Measurements from ENCODE around the gene RNPS1. TPM values are rescaled to one million over a fixed set of nuclear protein-coding genes. Genes with fewer than 3 reads are reported as not detected.

RNPS1 gene, protein sequence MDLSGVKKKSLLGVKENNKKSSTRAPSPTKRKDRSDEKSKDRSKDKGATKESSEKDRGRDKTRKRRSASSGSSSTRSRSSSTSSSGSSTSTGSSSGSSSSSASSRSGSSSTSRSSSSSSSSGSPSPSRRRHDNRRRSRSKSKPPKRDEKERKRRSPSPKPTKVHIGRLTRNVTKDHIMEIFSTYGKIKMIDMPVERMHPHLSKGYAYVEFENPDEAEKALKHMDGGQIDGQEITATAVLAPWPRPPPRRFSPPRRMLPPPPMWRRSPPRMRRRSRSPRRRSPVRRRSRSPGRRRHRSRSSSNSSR
- total RNA-seq: 79.5 and 80.2 TPM in 2 replicates

DNA sequence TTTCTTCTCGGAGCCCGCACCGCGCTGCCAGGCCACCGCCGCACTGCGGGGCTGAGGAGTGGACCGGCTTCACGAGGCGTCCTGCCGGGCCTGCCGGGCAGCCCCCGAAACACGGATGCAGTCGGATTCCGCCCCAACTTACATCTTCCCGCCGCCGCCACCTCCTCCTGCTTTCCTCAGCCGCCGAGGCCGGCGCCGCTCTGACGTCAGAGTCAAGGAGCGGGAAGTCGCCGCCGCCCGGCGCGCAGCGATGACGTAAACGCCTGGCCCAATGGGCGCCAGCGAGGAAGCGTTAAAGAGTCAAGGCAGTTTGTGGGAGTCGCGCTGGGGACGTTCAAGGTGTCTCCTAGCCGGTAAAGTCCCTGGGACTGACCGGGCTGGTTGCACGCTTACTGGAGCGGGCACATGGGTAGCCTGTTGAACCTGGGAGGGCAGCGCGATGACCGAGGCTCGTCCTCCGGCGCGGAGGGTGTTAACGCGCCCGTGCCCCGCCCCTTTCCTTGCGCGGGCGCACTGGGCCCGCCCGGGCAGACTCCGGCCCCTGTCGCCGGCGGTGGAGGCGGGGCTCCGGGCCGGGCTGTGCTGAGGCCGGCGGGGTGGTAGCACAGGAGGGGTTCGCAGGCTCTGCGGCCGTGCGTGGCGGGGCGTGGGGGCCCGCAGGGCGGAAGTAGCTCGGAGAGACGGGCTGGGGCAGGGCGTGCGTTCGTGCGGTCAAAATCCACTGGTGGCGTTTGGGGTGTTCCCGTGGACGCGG lies at the start of gene RNPS1:
TSS of gene RNPS1 (minus strand) at position 214 of the 754 bp plus-strand sequence. CDS start 3,483 bp downstream, outside the sequence.

DNA sequence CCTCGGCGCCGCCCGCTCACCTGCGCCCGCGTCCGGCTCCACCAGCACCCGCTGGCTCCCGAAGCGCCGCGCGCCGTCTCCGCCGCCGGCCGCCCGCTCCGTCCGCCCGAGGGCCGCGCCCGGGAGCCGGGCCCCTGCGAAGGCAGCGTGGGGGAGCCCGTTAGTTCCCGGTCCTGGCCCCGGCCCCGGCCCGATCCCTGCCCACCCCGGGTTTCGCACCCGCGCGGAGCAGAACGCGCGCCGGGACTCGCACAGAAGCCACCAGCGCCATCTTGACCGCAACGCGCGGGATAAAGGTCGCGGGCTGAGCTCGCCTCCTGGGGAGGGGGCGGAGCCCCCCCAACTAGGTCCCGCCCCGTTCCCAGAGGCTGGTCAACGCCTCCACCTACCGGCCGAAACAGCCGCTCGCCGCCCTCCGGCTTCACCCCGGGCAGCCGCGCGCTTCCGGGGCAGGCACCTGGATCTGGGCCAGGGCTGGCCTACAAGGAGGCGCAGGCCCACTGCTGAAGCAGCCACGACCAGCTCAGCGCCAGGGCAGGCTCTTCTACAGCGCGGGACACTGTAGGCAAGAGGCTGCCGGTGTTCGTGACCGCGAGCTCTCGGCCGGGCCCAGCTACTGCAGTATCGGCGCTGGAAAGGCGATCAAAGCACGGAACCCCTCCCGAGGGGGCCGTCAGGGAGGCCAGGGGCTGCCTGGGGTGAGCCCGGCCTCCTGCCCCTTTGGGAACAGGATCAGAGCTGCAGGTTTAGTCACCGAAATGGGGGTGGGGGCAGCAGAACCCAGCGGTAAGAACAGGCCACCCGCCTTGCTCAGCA lies 16.4 kb downstream of the RNPS1 start, which contains the start of gene ECI1:
TSS of gene ECI1 (minus strand) at position 292 of the 816 bp plus-strand sequence. CDS start at position 271, 21 bp downstream.

DNA sequence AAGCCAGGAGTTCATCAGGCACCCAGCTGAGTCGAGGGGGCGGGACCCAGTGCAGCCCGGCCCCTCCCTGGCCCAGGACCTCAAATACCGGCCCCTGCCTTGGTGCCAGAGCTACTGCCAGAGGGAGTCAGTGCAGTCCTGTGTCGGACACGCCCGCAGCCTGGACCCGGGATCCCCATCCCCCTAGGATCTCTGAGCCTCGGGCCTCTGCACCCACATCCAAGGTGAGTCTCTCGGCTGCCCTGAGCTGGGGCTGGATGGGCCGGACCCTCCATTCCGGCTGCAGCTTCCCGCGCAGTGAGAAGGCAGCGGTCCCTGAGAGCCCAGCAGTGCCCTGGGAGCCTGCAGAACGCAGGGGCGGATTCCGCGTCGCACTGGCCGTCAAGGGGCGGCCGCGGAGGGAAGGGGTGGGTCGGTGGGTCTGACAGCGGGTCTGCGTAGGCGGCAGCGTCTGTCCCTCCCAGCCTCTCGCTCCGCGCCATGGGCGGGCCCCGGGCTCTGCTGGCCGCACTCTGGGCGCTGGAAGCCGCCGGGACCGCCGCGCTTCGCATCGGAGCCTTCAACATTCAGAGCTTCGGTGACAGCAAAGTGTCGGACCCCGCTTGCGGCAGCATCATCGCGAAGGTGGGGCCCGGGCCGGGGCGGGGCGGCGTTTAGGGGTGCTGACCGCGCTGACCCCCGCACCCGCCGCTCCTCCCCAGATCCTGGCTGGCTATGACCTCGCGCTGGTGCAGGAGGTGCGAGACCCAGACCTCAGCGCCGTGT lies 31.4 kb downstream of the RNPS1 start, which contains the start of gene DNASE1L2:
TSS of gene DNASE1L2 (plus strand) at position 108 of the 765 bp plus-strand sequence. CDS start at position 481, 373 bp downstream.

DNA sequence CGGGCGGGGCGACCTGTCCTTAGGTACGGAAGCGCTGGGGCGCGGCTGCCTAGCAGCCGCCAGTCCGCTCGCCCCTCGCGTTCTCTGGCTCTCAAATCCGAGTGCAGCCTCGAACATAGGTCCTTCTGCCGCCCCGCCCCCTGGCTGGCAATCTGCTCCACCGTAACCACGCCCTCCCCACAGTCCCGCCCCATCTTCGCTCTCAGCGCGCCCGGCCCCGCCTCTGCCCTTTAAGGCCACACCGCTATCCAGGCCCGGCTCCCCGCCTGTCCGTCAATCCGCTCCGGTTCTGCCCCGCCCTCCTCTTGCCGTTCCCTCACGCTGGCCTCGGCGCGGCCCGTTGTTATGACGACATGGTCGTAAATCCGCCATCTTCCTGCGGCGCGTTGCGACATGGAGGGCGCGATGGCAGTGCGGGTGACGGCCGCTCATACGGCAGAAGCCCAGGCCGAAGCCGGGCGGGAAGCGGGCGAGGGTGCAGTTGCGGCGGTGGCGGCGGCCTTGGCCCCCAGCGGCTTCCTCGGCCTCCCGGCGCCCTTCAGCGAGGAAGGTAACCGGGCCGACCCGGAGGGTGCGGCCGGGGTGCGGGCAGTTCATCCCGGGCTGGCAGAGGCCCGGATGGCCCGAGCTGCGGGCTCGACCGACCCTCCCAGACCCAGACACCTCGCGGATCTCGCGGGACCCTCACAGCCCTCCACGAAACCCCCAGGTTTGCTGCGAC lies 44.5 kb downstream of the RNPS1 start, which contains the start of gene E4F1:
TSS of gene E4F1 (plus strand) at position 371 of the 721 bp plus-strand sequence. CDS start at position 394, 23 bp downstream.

DNA sequence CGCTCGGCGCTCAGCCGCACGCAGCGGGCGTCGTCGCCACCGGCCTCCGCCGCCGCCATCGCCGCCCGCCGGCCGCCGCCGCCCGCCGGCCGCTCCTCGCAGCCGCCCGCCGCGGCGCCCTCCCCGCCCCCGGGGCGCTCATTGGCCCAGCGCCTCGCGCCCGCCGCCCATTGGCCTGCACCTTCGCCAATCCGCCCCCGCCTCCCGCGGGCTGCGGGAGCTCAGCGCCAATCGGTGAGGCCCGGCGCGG lies 53.3 kb downstream of the RNPS1 start, which contains the start of gene PGP:
TSS of gene PGP (minus strand) at position 122 of the 250 bp plus-strand sequence. CDS start at position 59, 63 bp downstream.

DNA sequence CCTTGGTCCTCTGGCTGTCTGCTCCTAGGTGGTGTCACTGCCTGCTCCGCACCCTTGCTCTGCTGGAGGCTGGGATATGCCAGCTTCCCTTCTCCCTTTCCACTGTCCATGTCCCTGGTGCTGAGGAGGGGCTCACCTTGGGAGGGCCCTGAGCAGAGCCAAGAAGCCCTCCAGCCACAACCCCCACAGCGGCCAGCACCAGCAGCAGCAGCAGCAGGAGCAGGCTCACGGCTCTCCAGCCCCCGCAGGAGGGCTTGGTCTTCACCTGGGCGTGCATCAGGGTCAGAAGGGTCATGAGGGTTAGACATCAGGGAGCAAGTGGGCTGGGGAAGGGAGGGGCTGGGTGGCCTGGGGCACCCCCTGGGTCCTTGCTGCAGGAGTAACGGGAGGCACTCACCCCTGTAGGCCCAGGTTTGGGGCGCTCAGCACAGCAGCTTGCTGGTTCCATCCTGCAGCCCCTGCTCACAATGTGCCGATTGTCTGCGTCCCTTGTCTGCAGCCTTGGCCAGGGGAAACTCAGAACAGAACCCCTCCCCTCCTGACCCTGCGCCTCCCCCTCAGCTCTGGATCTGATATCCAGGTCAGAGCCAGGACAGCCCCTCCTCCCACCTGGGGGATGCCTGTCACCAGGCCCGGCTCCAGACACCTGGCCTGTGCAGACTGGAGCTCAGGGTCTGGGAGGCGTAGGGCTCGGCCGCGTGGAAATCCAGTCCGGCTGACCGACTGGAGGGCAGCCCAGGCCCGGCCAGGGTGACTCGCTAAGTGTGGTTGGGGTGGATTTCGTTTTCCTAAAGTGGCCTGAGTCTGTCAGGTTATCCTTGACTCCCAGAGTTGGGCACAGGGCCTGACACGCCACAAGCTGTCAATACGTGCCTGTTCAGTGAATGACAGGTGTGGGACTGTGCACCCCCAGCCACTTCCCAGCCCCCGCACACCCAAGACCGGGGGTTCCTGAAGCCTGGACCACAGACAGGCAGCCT lies 57.2 kb downstream of the RNPS1 start, which contains the start of gene BRICD5:
TSS of gene BRICD5 (minus strand) at position 478 of the 980 bp plus-strand sequence. CDS start at position 448, 30 bp downstream.

DNA sequence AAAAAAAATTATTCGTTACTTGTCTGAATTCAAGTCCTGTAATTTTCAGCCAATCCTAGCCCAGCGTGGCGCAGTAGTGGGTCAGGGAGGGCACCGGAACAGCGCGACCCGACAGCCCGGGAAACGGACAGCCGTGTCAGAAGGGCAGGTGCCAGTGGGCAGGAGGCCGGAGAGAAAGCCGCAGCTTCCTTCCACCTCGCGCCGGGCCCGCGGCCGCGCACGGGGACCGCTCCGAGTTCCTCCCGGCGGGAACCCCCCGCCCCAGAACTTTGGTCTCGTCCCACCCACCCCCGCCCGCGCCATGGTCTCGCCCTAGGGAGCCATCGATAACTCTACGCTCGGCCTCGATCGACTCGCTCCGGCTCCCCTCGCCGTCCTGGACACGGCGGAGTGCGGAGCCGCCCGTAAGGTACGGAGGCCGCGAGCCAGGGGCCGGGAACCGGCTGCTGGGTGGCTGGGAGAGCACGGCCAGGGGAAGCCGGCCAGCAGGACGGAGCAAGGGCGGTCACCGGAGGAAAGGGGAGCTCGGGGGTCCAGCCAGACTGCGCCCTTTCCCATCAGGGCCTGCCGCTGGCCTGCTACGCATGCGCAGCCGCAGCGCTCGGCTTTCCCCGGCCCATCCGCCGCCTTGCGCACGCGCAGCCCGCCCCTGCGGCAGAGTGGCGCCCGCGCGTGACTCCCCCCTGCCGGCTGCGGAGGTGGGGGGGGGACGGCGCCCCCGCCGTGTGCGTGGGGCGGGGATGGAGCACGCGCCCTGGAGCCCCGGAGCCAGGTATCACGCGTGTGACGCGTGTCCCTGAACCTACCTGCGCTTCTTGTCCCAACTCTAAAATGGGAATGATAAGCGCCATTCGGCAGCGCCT lies 62.6 kb downstream of the RNPS1 start, which contains the start of gene MLST8:
TSS of gene MLST8 (plus strand) at position 351 of the 863 bp plus-strand sequence. CDS start 632 bp downstream, outside the sequence.

Other genes with a start within 250 kb of the RNPS1 start
- under 0.01 and 1.4 TPM in 2 replicates for gene NPW, start 248.3 kb downstream of the RNPS1 start, total RNA-seq
- gene NHERF2, start 241.2 kb downstream of the RNPS1 start, total RNA-seq: 12.8 and 17.1 TPM in 2 replicates
- 32.8 and 45.6 TPM in 2 replicates for gene NTHL1, start 220.3 kb downstream of the RNPS1 start, total RNA-seq
- 30.6 and 31.3 TPM in 2 replicates for gene TSC2, start 220.1 kb downstream of the RNPS1 start, total RNA-seq
- 74.2 and 96.1 TPM in 2 replicates for gene PKD1, start 132.2 kb downstream of the RNPS1 start, total RNA-seq
- 0.48 and 1.7 TPM in 2 replicates for gene RAB26, start 119.5 kb downstream of the RNPS1 start, total RNA-seq
- gene TRAF7, start 112.3 kb downstream of the RNPS1 start, total RNA-seq: 60.2 and 78.9 TPM in 2 replicates
- 0.43 and 0.96 TPM in 2 replicates for gene CASKIN1, start 71.5 kb downstream of the RNPS1 start, total RNA-seq
- gene MLST8, start 62.7 kb downstream of the RNPS1 start, total RNA-seq: 19.2 and 26.0 TPM in 2 replicates
- 0.24 and 1.3 TPM in 2 replicates for gene BRICD5, start 57.3 kb downstream of the RNPS1 start, total RNA-seq
- gene PGP, start 53.3 kb downstream of the RNPS1 start, total RNA-seq: 14.5 and 19.0 TPM in 2 replicates
- gene E4F1, start 44.5 kb downstream of the RNPS1 start, total RNA-seq: 26.0 and 32.0 TPM in 2 replicates
- not detected in 2 replicates for gene DNASE1L2, start 31.7 kb downstream of the RNPS1 start, total RNA-seq
- gene ECI1, start 16.5 kb downstream of the RNPS1 start, total RNA-seq: 51.8 and 119 TPM in 2 replicates
- 0.43 and 3.9 TPM in 2 replicates for gene ABCA3, start 72.6 kb upstream of the RNPS1 start, total RNA-seq
- gene CCNF, start 161.3 kb upstream of the RNPS1 start, total RNA-seq: 3.0 and 7.2 TPM in 2 replicates
- gene TEDC2, start 192.0 kb upstream of the RNPS1 start, total RNA-seq: 0.85 and 1.7 TPM in 2 replicates
- 0.24 TPM in 1 of 2 replicates, not detected in the other for gene NTN3, start 203.2 kb upstream of the RNPS1 start, total RNA-seq
- gene TBC1D24, start 207.0 kb upstream of the RNPS1 start, total RNA-seq: 5.5 TPM in 2 replicates
- gene ATP6V0C, start 245.8 kb upstream of the RNPS1 start, total RNA-seq: 6.3 and 8.5 TPM in 2 replicates

All from tracheal epithelial cell (primary cell).